Stimulated activated naive B cell treated with anti-CD40 and anti-IgM and Interleukin-4, amounts not matched to agents 10 μg/mL and 1 μg/mL and 100 μg/mL, for 72 hours (primary cell): ENCODE data around the gene OR2T3.
"Not testable (repeated sequence)": the region's sequence is repeated elsewhere in the genome, so short reads cannot be mapped to it uniquely, and the experiment has no call there.

Experiments used
- ATAC-seq, 2 donors: fragments of 150-1000 bp; cut with Tn5 transposase; replicated peaks; 2 replicates each; pipeline ENCODE4 v1.10.0; 2021; ENCODE audit warnings: moderate library complexity in 1 of 2
- DNase-seq: peaks from one replicate; pipeline ENCODE4 v3.0.0; 2021
- H3K27ac Mint-ChIP-seq: one replicate; pipeline ENCODE4 v1.8.0; 2022; ENCODE audit warnings: mild to moderate bottlenecking, mixed read lengths
- H3K27me3 Mint-ChIP-seq, 2 donors: one replicate each; pipeline ENCODE4 v1.8.0; 2022; ENCODE audit warnings: mixed read lengths in 2 of 2
- H3K36me3 Mint-ChIP-seq, 2 donors: one replicate each; pipeline ENCODE4 v1.8.0; 2022; ENCODE audit warnings: mixed read lengths in 2 of 2, mild to moderate bottlenecking in 1 of 2
- H3K4me1 Mint-ChIP-seq, 2 donors: one replicate each; pipeline ENCODE4 v1.8.0; 2022; ENCODE audit warnings: mixed read lengths in 2 of 2, mild to moderate bottlenecking in 1 of 2
- H3K4me3 Mint-ChIP-seq, 2 donors: one replicate each; pipeline ENCODE4 v1.8.0; 2022; ENCODE audit warnings: mild to moderate bottlenecking in 2 of 2, mixed read lengths in 2 of 2, moderate library complexity in 1 of 2
- H3K9me3 Mint-ChIP-seq, 2 donors: one replicate each; pipeline ENCODE4 v1.8.0; 2022; ENCODE audit warnings: mixed read lengths in 2 of 2, mild to moderate bottlenecking in 1 of 2

Gene OR2T3

GRCh38 chr1:248510217-248510616 lies 37.1 kb downstream of the OR2T3 start:
- not testable (repeated sequence) for H3K4me1 Mint-ChIP-seq, DNase-seq, ATAC-seq

GRCh38 chr1:248521856-248522255 lies 48.7 kb downstream of the OR2T3 start:
- H3K9me3 Mint-ChIP-seq = peaks cover 0 to 4% of the 10 kb centered on the region in 2 donors
- peaks cover 4% of the 10 kb centered on the region in 2 donors for H3K36me3 Mint-ChIP-seq
- no peak overlapping the region for H3K4me3 Mint-ChIP-seq

More at GRCh38 chr1:248510217-248510616, 37.1 kb downstream of the OR2T3 start:
- H3K36me3 Mint-ChIP-seq, H3K4me3 Mint-ChIP-seq, H3K27me3 Mint-ChIP-seq, H3K27ac Mint-ChIP-seq, H3K9me3 Mint-ChIP-seq: not testable (repeated sequence)

More at GRCh38 chr1:248521856-248522255, 48.7 kb downstream of the OR2T3 start:
- Mint-ChIP-seq H3K4me1 (no peaks in the 10 kb centered on the region), H3K27ac (no peak overlapping the region), H3K27me3 (peaks cover 0 to 4% of the 10 kb centered on the region in 2 donors)
- no peak for ATAC-seq
- DNase-seq = no peak
